Osteoblast (primary cell): Measurements from ENCODE around the gene ANKH. TPM values are rescaled to one million over a fixed set of nuclear protein-coding genes. Genes with fewer than 3 reads are reported as not detected.

ENCODE experiments used
- DNase-seq: peaks from one replicate; pipeline ENCODE4 v3.0.0; 2011; ENCODE audit warnings: low spot score, mixed read lengths; ENCODE audit not compliant: insufficient read length; ENCODE audit errors: missing footprints
- H2AFZ ChIP-seq: 2 replicates; pipeline ENCODE4 v1.6.0; 2011; ENCODE audit warnings: mild to moderate bottlenecking, low read length
- H3K27ac ChIP-seq: 2 replicates; pipeline ENCODE4 v1.5.1; 2011; ENCODE audit warnings: mild to moderate bottlenecking, low read depth, low read length, moderate library complexity
- H3K27me3 ChIP-seq: 2 replicates; pipeline ENCODE4 v1.6.0; 2012; ENCODE audit warnings: mild to moderate bottlenecking, control low read depth, inconsistent platforms, low read length, moderate library complexity; ENCODE audit not compliant: insufficient read depth
- H3K36me3 ChIP-seq: 2 replicates; pipeline ENCODE4 v1.5.1; 2011; ENCODE audit warnings: mild to moderate bottlenecking, low read length, control low read depth, moderate library complexity; ENCODE audit not compliant: insufficient read depth
- H3K4me1 ChIP-seq: 2 replicates; pipeline ENCODE4 v1.5.1; 2011; ENCODE audit warnings: mild to moderate bottlenecking, low read length, control low read depth, moderate library complexity; ENCODE audit not compliant: insufficient read depth
- H3K4me2 ChIP-seq: 2 replicates; pipeline ENCODE4 v1.6.0; 2011; ENCODE audit warnings: mild to moderate bottlenecking, low read length; ENCODE audit not compliant: insufficient read depth
- H3K4me3 ChIP-seq: fragments of 200-600 bp; sonication (generic); 3 replicates; pipeline ENCODE4 v1.5.1; 2012; ENCODE audit warnings: mild to moderate bottlenecking, low read length, inconsistent platforms; ENCODE audit not compliant: insufficient read depth
- H3K79me2 ChIP-seq: 2 replicates; pipeline ENCODE4 v1.6.0; 2012; ENCODE audit warnings: mild to moderate bottlenecking, low read length, control low read depth, inconsistent platforms; ENCODE audit not compliant: insufficient read depth
- H3K9me3 ChIP-seq: 2 replicates; pipeline ENCODE4 v1.5.1; 2011; ENCODE audit warnings: low read depth, low read length, control low read depth
- H4K20me1 ChIP-seq: 2 replicates; pipeline ENCODE4 v1.6.0; 2012; ENCODE audit warnings: mild to moderate bottlenecking, low read length, control low read depth; ENCODE audit not compliant: insufficient read depth
- total RNA-seq: library from RNA; depleted of rRNA; stranded (reverse); fragments of >200 nt; gene quantifications from 2 replicates; pipeline ENCODE4 v1.2.3, GENCODE V29; 2012
- TF ChIP-seq, protein P1 (sequence below): IDR thresholded peaks from 2 replicates; pipeline ENCODE4 v1.5.1; 2011; ENCODE audit warnings: mild to moderate bottlenecking, low read depth, low read length, moderate library complexity; ENCODE audit errors: extremely low read depth

ANKH gene
- total RNA-seq, 1 donor = 125 TPM

DNA sequence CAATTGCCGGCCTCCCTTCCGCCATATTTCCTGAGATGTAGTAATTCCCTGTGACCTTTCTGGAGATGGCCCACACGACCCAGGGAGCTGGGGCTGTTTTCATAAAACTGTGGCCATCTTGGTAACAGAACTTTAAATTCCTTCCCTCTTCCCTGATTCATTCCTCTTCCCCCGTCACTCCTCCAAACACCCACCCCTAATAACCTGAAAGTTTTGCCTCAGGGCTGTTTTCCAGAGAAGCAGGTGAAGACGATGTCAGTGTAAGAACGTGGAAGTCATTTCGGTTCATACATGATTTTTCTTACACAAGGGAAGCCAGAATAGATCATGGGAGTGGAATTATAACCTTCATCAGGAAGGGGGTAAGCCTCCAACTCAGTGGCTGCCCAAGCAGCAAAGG lies 40.6 kb upstream of the ANKH start:
- DNase-seq = no peak
- Histone ChIP-seq H3K4me3 (no peak overlapping the region), H3K36me3 (no peaks in the 10 kb centered on the region), H3K4me1 (peaks cover 39% of the 10 kb centered on the region), H3K27ac (no peak overlapping the region), H3K4me2 (no peak overlapping the region), H3K79me2 (no peaks in the 10 kb centered on the region), H4K20me1 (no peaks in the 10 kb centered on the region), H2AFZ (no peak overlapping the region), H3K27me3 (no peaks in the 10 kb centered on the region), H3K9me3 (no peaks in the 10 kb centered on the region)
- TF ChIP-seq, protein P1, sequence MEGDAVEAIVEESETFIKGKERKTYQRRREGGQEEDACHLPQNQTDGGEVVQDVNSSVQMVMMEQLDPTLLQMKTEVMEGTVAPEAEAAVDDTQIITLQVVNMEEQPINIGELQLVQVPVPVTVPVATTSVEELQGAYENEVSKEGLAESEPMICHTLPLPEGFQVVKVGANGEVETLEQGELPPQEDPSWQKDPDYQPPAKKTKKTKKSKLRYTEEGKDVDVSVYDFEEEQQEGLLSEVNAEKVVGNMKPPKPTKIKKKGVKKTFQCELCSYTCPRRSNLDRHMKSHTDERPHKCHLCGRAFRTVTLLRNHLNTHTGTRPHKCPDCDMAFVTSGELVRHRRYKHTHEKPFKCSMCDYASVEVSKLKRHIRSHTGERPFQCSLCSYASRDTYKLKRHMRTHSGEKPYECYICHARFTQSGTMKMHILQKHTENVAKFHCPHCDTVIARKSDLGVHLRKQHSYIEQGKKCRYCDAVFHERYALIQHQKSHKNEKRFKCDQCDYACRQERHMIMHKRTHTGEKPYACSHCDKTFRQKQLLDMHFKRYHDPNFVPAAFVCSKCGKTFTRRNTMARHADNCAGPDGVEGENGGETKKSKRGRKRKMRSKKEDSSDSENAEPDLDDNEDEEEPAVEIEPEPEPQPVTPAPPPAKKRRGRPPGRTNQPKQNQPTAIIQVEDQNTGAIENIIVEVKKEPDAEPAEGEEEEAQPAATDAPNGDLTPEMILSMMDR = no peak

DNA sequence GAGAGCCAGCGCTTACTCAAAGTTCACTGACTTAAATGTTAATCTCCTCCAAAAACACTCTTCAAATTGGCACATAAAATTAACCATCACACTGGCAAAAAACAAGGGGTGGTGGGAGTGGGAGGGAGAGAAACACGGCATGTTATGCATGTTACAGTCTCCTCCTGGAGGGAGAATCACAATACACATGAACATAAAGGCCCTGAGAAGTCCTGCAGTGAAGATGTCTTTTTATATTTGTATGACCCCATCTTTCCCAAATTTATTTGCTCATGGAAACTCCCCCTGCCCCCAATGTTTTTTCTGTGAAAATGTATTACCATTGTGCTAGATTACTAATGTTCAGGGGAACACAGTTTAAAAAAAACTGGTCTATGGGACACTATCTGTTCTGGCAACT lies 37.8 kb upstream of the ANKH start:
- no peak overlapping the region for H3K4me3 ChIP-seq
- H3K9me3 ChIP-seq = no peaks in the 10 kb centered on the region
- no peaks in the 10 kb centered on the region for H4K20me1 ChIP-seq
- H3K4me2 ChIP-seq = no peak overlapping the region
- no peaks in the 10 kb centered on the region for H3K79me2 ChIP-seq
- no peak overlapping the region for H3K27ac ChIP-seq
- no peak overlapping the region for H2AFZ ChIP-seq
- H3K27me3 ChIP-seq = no peaks in the 10 kb centered on the region
- no peak for DNase-seq
- H3K4me1 ChIP-seq = peaks cover 18% of the 10 kb centered on the region
- TF ChIP-seq, protein P1 = no peak
- no peaks in the 10 kb centered on the region for H3K36me3 ChIP-seq

DNA sequence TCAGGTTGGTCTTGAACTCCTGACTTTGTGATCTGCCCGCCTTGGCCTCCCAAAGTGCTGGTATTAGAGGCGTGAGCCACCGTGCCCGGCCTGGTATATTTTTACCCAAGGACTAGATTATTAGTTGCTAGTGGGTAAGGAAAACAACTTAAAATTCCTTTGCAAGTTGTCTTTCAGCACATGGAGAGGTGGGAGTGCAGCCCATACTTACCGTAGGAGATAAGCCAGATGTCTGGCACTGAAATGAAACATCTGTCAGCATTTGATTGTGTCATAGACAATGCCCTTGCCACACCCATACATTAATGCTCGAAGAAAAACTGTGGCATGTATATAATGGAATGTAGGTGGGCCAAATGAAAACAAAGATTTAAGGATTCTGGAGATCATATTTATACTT lies 36.6 kb upstream of the ANKH start:
- Histone ChIP-seq H3K9me3 (no peaks in the 10 kb centered on the region), H3K4me1 (peaks cover 9% of the 10 kb centered on the region), H4K20me1 (no peaks in the 10 kb centered on the region), H3K4me3 (no peak overlapping the region), H3K36me3 (no peaks in the 10 kb centered on the region), H3K79me2 (no peaks in the 10 kb centered on the region), H3K4me2 (no peak overlapping the region), H3K27ac (no peak overlapping the region), H3K27me3 (no peaks in the 10 kb centered on the region), H2AFZ (no peak overlapping the region)
- TF ChIP-seq, protein P1 = no peak
- no peak for DNase-seq

DNA sequence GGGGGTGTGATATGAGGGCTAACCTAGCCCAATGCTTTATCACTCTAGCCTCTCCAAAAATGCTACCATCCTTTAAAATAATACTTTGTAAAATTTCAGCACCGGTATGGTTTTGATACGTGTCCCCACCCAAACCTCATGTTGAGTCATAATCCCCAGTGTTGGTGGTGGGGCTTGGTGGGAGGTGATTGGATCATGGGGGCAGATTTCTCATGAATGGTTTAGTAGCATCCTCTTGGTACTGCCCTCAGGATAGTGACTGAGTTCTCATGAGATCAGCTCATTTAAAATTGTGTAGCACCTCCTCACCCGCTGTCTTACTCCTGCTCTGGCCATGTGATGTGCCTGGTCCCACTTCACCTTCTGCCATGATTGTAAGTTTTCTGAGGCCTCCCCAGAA lies 35.0 kb upstream of the ANKH start:
- H3K4me2 ChIP-seq = no peak overlapping the region
- no peak overlapping the region for H2AFZ ChIP-seq
- no peak overlapping the region for H3K27ac ChIP-seq
- H3K9me3 ChIP-seq = no peaks in the 10 kb centered on the region
- DNase-seq = peak; percentile 49
- H4K20me1 ChIP-seq = no peaks in the 10 kb centered on the region
- no peaks in the 10 kb centered on the region for H3K36me3 ChIP-seq
- no peak overlapping the region for H3K4me3 ChIP-seq
- no peaks in the 10 kb centered on the region for H3K27me3 ChIP-seq
- TF ChIP-seq, protein P1 = no peak
- H3K79me2 ChIP-seq = no peaks in the 10 kb centered on the region
- peaks cover 5% of the 10 kb centered on the region for H3K4me1 ChIP-seq
